K562 (cell line): ENCODE measurements around the gene S100A8. TPM values are rescaled to one million over a fixed set of nuclear protein-coding genes. Genes with fewer than 3 reads are reported as not detected.

ENCODE experiments used
- ATAC-seq: fragments of 200-7000 bp; cut with Tn5 transposase; 3 replicates; pipeline ENCODE4 v1.9.1; 2020; ENCODE audit warnings: moderate library complexity
- BruUV-seq: library from RNA; stranded (reverse); fragments of 400-500 nt; replicated peaks from 2 replicates; lab custom pipeline; 2021; lab: Mats Ljungman, UMichigan
- CTCF ChIA-PET: fragments of 300-600 bp; formaldehyde crosslinking; extraction: SDS; loops from one replicate; lab custom pipeline; 2021; ENCODE audit warnings: low intra/inter-chr PET ratio; lab: Yijun Ruan, JAX
- POLR2A ChIA-PET: fragments of 300-600, 350-650 bp; sonication (Branson Sonifier 250); formaldehyde crosslinking; extraction: SDS; loops from one replicate; lab custom pipeline; 2021; ENCODE audit warnings: antibody characterized with exemption, inconsistent platforms; lab: Yijun Ruan, JAX
- DNase-seq, 4 experiments: peaks; one replicate each; pipeline versions ENCODE4 v3.0.0 to v3.0.0-alpha.2; 2011 to 2018; ENCODE audit warnings: low spot score in 3 of 4, mixed read lengths in 3 of 4; ENCODE audit errors: extremely low read depth in 1 of 4
- FAIRE-seq: peaks from 2 replicates; lab custom pipeline; 2011; peaks lifted over from hg19 to GRCh38; lab: Jason Lieb, UNC
- H2AFZ ChIP-seq: 2 replicates; pipeline ENCODE4 v1.6.0; 2011; ENCODE audit warnings: low read depth, low read length, control low read depth, inconsistent platforms
- H3K27ac ChIP-seq: fragments of 200-600 bp; 3 replicates; pipeline ENCODE4 v1.8.0; 2011; ENCODE audit warnings: low read depth, mild to moderate bottlenecking, control low read depth, inconsistent platforms, low read length, moderate library complexity, mixed read lengths; ENCODE audit errors: extremely low read depth
- H3K27me3 ChIP-seq, 2 experiments: fragments of 300-600 bp in 1 of 2; 2 replicates in 1 of 2; 3 replicates in 1 of 2; pipeline versions ENCODE4 v1.6.0 to v1.8.0; 2011; ENCODE audit warnings: inconsistent platforms in 2 of 2, low read length in 2 of 2, mild to moderate bottlenecking in 1 of 2, mixed read lengths in 1 of 2, moderate library complexity in 1 of 2; ENCODE audit not compliant: control insufficient read depth in 2 of 2, insufficient read depth in 2 of 2
- H3K36me3 ChIP-seq: fragments of 300-600 bp; 3 replicates; pipeline ENCODE4 v1.8.0; 2011; ENCODE audit warnings: mild to moderate bottlenecking, low read length, inconsistent platforms; ENCODE audit not compliant: control insufficient read depth, insufficient read depth
- H3K4me1 ChIP-seq, 2 experiments: fragments of 200-600 bp in 1 of 2; replicated peaks in 1 of 2; 2 replicates in 1 of 2; 3 replicates in 1 of 2; pipeline versions ENCODE4 v1.5.1 to v1.8.0; 2011; ENCODE audit warnings: inconsistent platforms in 2 of 2, low read length in 2 of 2, mild to moderate bottlenecking in 1 of 2, mixed read lengths in 1 of 2, moderate library complexity in 1 of 2; ENCODE audit not compliant: control insufficient read depth in 2 of 2, insufficient read depth in 2 of 2
- H3K4me2 ChIP-seq: 2 replicates; pipeline ENCODE4 v1.6.1; 2011; ENCODE audit warnings: low read length, control low read depth, inconsistent platforms, mixed read lengths; ENCODE audit not compliant: insufficient read depth
- H3K4me3 ChIP-seq: fragments of 200-600 bp; sonication (generic), shearing (Covaris generic); 2 replicates; pipeline ENCODE4 v1.5.1; 2016; ENCODE audit warnings: control low read depth, inconsistent platforms
- H3K79me2 ChIP-seq: fragments of 200-600 bp; 3 replicates; pipeline ENCODE4 v1.8.0; 2011; ENCODE audit warnings: low read length, inconsistent platforms; ENCODE audit not compliant: control insufficient read depth, insufficient read depth
- H3K9ac ChIP-seq, 2 experiments: 2 replicates each; pipeline versions ENCODE4 v1.6.0 to v1.6.1; 2011; ENCODE audit warnings: low read depth in 2 of 2, low read length in 2 of 2, control low read depth in 1 of 2, inconsistent platforms in 1 of 2, mild to moderate bottlenecking in 1 of 2, mixed read lengths in 1 of 2; ENCODE audit not compliant: insufficient read depth in 1 of 2
- H3K9me1 ChIP-seq: one replicate; pipeline ENCODE4 v1.6.0; 2011; ENCODE audit warnings: inconsistent platforms, mild to moderate bottlenecking, low read length, moderate library complexity; ENCODE audit not compliant: control insufficient read depth, insufficient read depth
- H3K9me3 ChIP-seq: replicated peaks from 2 replicates; pipeline ENCODE4 v1.5.1; 2011; ENCODE audit warnings: low read depth, low read length, inconsistent platforms; ENCODE audit not compliant: control insufficient read depth, insufficient read depth
- H4K20me1 ChIP-seq: replicated peaks from 2 replicates; pipeline ENCODE4 v1.6.1; 2011; ENCODE audit warnings: low read length, inconsistent platforms, mixed read lengths; ENCODE audit not compliant: control insufficient read depth, insufficient read depth
- CBFA2T3 ChIP-seq: fragments of 450-650 bp; IDR thresholded peaks from 2 replicates; pipeline ENCODE4 v1.6.1; 2017
- GATA2 ChIP-seq: sonication (generic); formaldehyde crosslinking; IDR thresholded peaks from 2 replicates; pipeline ENCODE4 v1.4.0; 2020; ENCODE audit warnings: mild to moderate bottlenecking, missing genetic modification reagents
- KDM1A ChIP-seq, 2 experiments: fragments of 450-650 bp; IDR thresholded peaks; 2 replicates each; pipeline ENCODE4 v1.6.1; 2016; ENCODE audit warnings: mild to moderate bottlenecking in 2 of 2
- RB1 ChIP-seq: fragments of 450-650 bp; IDR thresholded peaks from 2 replicates; pipeline ENCODE4 v1.6.1; 2017; ENCODE audit warnings: low read depth, mild to moderate bottlenecking
- TAL1 ChIP-seq: fragments of 450-650 bp; IDR thresholded peaks from 2 replicates; pipeline ENCODE4 v1.6.1; 2016; ENCODE audit warnings: mild to moderate bottlenecking
- TCF3 ChIP-seq: sonication (generic); formaldehyde crosslinking; IDR thresholded peaks from 2 replicates; pipeline ENCODE4 v1.4.0; 2020; ENCODE audit warnings: mild to moderate bottlenecking, missing genetic modification reagents
- WGBS: fragments of 100-300 bp; shearing (Covaris generic); methylation state at CpG from one replicate; pipeline ENCODE4 v1.1.6; 2016; ENCODE audit warnings: low coverage, mixed read lengths; ENCODE audit not compliant: insufficient coverage; ENCODE audit errors: missing lambda C conversion rate; 5-methylcytosine and 5-hydroxymethylcytosine counted together
- in situ Hi-C: fragments of 300-500 bp; cut with MboI; formaldehyde crosslinking; loops from 4 replicates; pipeline ENCODE4 v1.15.0; 2018; ENCODE audit warnings: inconsistent platforms, mixed read lengths
- intact Hi-C: fragments of 100-400 bp; cut with micrococcal nuclease; formaldehyde crosslinking; loops from 2 replicates; pipeline ENCODE4 v1.14.2; 2022
- polyA plus RNA-seq, 8 experiments: library from polyadenylated mRNA; depleted of rRNA in 4 of 8; stranded (reverse) in 5 of 8; unstranded in 3 of 8; fragments of >200 nt; fragmentation: Nextera tagmentation in 2 of 8; fragmentation: Illumina TruSeq in 1 of 8; extraction: Ambion mirVana in 2 of 8; extraction: Trizol in 1 of 8; gene quantifications; 2 replicates each; pipeline versions ENCODE4 v1.2.1 to v1.2.3, GENCODE V29; 2011 to 2014; ENCODE audit warnings: inconsistent platforms in 1 of 8, missing spikeins in 1 of 8
- total RNA-seq, 7 experiments: library from RNA; depleted of rRNA in 6 of 7; stranded (reverse); fragments of >200 nt in 6 of 7; fragmentation: Illumina TruSeq in 2 of 7; extraction: Trizol in 2 of 7; gene quantifications; 2 replicates each; pipeline versions ENCODE4 v1.2.1 to v1.2.3, GENCODE V29; 2011 to 2021; ENCODE audit warnings: low replicate concordance in 1 of 7
- TF ChIP-seq, protein P1 (sequence below): sonication (generic); formaldehyde crosslinking; IDR thresholded peaks from 2 replicates; pipeline ENCODE4 v1.8.0; 2022; ENCODE audit warnings: mild to moderate bottlenecking, missing genetic modification reagents
- TF ChIP-seq, protein P2 (sequence below): fragments of 250-450 bp; sonication (Bioruptor Pico); IDR thresholded peaks from 2 replicates; pipeline ENCODE4 v1.8.0; 2021; ENCODE audit warnings: moderate library complexity, mild to moderate bottlenecking, inconsistent platforms
- TF ChIP-seq, protein P3 (sequence below): sonication (generic); formaldehyde crosslinking; IDR thresholded peaks from 2 replicates; pipeline ENCODE4 v1.9.0; 2022; ENCODE audit warnings: mild to moderate bottlenecking, missing genetic modification reagents
- TF ChIP-seq, protein P4 (sequence below): fragments of 450-650 bp; IDR thresholded peaks from 2 replicates; pipeline ENCODE4 v1.6.1; 2018; ENCODE audit warnings: mild to moderate bottlenecking, low read depth; ENCODE audit not compliant: partially characterized antibody

Gene S100A8
- total and polyA plus RNA-seq, 9 of the 15 experiments (the other 6 are each of a cell fraction or from before 2014, with no cell fraction given) = 0.15 to 0.60 TPM; not detected in 7

DNA sequence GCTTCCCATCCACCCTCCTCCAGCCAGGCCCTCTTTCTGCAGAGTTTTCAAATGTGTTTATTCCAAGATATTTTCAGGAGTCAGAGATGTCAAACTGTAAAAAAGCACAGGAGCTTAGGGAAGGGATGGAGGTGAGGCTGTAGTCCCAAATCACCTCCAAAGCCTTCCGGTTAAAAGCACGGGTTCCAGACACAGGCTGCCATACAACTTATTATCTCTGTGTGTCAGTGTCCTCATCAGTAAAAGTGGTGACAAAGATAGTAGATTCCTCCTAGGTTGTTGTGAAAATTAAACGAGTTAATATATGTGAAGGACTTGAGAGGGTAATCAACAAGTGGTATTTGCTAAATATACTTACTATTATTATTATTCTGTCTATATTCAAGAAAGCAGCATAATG lies 40.6 kb upstream of the S100A8 start:
- WGBS = 7% methylated on average over 3 of the region's 3 CpGs
- in situ Hi-C loops = no loop called here
- H4K20me1 ChIP-seq = peaks cover 8% of the 10 kb centered on the region

DNA sequence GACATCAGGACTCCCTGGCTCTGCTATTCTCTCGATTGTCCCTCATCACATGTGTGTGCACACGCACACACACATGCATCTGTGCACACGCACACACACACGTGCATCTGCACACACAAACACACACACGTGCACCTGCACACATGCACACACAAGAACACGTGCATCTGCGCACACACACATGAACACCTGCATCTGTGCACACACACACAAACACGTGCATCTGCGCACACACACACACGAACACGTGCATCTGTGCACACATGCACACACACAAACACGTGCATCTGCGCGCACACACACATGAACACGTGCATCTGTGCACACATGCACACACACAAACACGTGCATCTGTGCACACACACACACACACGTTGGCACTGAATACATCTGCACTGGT lies 40.1 kb upstream of the S100A8 start:
- H3K9ac ChIP-seq = no peak overlapping the region
- no peak overlapping the region for H3K4me2 ChIP-seq
- no peak overlapping the region for H3K27ac ChIP-seq
- no peak overlapping the region for H3K4me3 ChIP-seq
- WGBS = 54% methylated on average over 13 of the region's 17 CpGs
- H2AFZ ChIP-seq = no peak overlapping the region
- in situ Hi-C loops = no loop called here
- H3K9me1 ChIP-seq = peaks cover 10% of the 10 kb centered on the region
- DNase-seq (no peak), ATAC-seq (no peak), FAIRE-seq (no peak)
- H3K4me1 ChIP-seq = peaks cover 42 to 51% of the 10 kb centered on the region in 2 experiments
- peaks cover 0 to 6% of the 10 kb centered on the region in 2 experiments; a peak in 3 of 5 replicates for H3K27me3 ChIP-seq
- CTCF ChIA-PET = no interaction called here
- intact Hi-C loops = no loop called here
- H3K36me3 ChIP-seq = no peaks in the 10 kb centered on the region
- BruUV-seq = no TSS peak
- no peaks in the 10 kb centered on the region for H3K9me3 ChIP-seq
- POLR2A ChIA-PET = interaction anchor here (1.1 kb wide), 1 partner anchor 88 kb away, joined by 3 read pairs; no protein-coding TSS in a partner anchor
- no peaks in the 10 kb centered on the region for H3K79me2 ChIP-seq
- peaks cover 8% of the 10 kb centered on the region for H4K20me1 ChIP-seq
- TF ChIP-seq KDM1A (IDR thresholded peaks at IDR 0.05) (peak in 1 of 2 experiments; percentile 16; a peak in 1 of 4 replicates), GATA2 (no peak)
- TF ChIP-seq, protein P1, sequence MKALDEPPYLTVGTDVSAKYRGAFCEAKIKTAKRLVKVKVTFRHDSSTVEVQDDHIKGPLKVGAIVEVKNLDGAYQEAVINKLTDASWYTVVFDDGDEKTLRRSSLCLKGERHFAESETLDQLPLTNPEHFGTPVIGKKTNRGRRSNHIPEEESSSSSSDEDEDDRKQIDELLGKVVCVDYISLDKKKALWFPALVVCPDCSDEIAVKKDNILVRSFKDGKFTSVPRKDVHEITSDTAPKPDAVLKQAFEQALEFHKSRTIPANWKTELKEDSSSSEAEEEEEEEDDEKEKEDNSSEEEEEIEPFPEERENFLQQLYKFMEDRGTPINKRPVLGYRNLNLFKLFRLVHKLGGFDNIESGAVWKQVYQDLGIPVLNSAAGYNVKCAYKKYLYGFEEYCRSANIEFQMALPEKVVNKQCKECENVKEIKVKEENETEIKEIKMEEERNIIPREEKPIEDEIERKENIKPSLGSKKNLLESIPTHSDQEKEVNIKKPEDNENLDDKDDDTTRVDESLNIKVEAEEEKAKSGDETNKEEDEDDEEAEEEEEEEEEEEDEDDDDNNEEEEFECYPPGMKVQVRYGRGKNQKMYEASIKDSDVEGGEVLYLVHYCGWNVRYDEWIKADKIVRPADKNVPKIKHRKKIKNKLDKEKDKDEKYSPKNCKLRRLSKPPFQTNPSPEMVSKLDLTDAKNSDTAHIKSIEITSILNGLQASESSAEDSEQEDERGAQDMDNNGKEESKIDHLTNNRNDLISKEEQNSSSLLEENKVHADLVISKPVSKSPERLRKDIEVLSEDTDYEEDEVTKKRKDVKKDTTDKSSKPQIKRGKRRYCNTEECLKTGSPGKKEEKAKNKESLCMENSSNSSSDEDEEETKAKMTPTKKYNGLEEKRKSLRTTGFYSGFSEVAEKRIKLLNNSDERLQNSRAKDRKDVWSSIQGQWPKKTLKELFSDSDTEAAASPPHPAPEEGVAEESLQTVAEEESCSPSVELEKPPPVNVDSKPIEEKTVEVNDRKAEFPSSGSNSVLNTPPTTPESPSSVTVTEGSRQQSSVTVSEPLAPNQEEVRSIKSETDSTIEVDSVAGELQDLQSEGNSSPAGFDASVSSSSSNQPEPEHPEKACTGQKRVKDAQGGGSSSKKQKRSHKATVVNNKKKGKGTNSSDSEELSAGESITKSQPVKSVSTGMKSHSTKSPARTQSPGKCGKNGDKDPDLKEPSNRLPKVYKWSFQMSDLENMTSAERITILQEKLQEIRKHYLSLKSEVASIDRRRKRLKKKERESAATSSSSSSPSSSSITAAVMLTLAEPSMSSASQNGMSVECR (CRISPR knock-in tag) = no peak
- TF ChIP-seq, protein P2, sequence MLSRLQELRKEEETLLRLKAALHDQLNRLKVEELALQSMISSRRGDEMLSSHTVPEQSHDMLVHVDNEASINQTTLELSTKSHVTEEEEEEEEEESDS (CRISPR knock-in tag) = no peak
- TF ChIP-seq, protein P3, sequence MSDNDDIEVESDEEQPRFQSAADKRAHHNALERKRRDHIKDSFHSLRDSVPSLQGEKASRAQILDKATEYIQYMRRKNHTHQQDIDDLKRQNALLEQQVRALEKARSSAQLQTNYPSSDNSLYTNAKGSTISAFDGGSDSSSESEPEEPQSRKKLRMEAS (CRISPR knock-in tag) = peak; percentile 57; the same call in 1 of the 2 replicates

More for the DNA sequence above, 40.6 kb upstream of the S100A8 start:
- H3K9me3 ChIP-seq = no peaks in the 10 kb centered on the region
- FAIRE-seq (no peak), DNase-seq (no peak), ATAC-seq (no peak)
- intact Hi-C loops = no loop called here
- H3K4me3 ChIP-seq = no peak overlapping the region
- H3K27ac ChIP-seq = no peak overlapping the region
- no TSS peak for BruUV-seq
- POLR2A ChIA-PET = no interaction called here
- H3K4me2 ChIP-seq = no peak overlapping the region
- H3K9ac ChIP-seq = no peak overlapping the region
- H3K79me2 ChIP-seq = no peaks in the 10 kb centered on the region
- no peaks in the 10 kb centered on the region for H3K36me3 ChIP-seq
- H2AFZ ChIP-seq = no peak overlapping the region
- peaks cover 0 to 6% of the 10 kb centered on the region in 2 experiments; a peak in 3 of 5 replicates for H3K27me3 ChIP-seq
- H3K9me1 ChIP-seq = peaks cover 10% of the 10 kb centered on the region
- TF ChIP-seq TAL1 (peak; percentile 40; the same call in 1 of the 2 replicates), CBFA2T3 (peak; percentile 36; the same call in 1 of the 2 replicates), RB1 (no peak), TCF3 (CRISPR knock-in tag) (peak; percentile 50)
- TF ChIP-seq, protein P4, sequence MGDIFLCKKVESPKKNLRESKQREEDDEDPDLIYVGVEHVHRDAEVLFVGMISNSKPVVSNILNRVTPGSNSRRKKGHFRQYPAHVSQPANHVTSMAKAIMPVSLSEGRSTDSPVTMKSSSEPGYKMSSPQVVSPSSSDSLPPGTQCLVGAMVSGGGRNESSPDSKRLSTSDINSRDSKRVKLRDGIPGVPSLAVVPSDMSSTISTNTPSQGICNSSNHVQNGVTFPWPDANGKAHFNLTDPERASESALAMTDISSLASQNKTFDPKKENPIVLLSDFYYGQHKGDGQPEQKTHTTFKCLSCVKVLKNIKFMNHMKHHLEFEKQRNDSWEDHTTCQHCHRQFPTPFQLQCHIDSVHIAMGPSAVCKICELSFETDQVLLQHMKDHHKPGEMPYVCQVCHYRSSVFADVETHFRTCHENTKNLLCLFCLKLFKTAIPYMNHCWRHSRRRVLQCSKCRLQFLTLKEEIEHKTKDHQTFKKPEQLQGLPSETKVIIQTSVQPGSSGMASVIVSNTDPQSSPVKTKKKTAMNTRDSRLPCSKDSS = no peak
- TF ChIP-seq, all 486 proteins: peak for 3
- CTCF ChIA-PET = no interaction called here
- peaks cover 46 to 55% of the 10 kb centered on the region in 2 experiments for H3K4me1 ChIP-seq
